MCF 10A (cell line): ENCODE results near the gene MECR. TPM values are rescaled to one million over a fixed set of nuclear protein-coding genes. Genes with fewer than 3 reads are reported as not detected.
A peak's percentile ranks its signal among the peaks of the same experiment; 100 is the strongest.
"Not testable (repeated sequence)": the region's sequence is repeated elsewhere in the genome, so short reads cannot be mapped to it uniquely, and the experiment has no call there.

ENCODE experiments used
- BruUV-seq: library from RNA; stranded (reverse); fragments of 400-500 nt; replicated peaks from 2 replicates; lab custom pipeline; 2021; lab: Mats Ljungman, UMichigan
- CTCF ChIA-PET: fragments of 300-600 bp; sonication (Branson Sonifier 250); formaldehyde crosslinking; extraction: SDS; loops from one replicate; lab custom pipeline; 2021; ENCODE audit warnings: antibody characterized with exemption, inconsistent platforms; lab: Yijun Ruan, JAX
- POLR2A ChIA-PET: fragments of 300-600, 350-650 bp; sonication (Branson Sonifier 250); formaldehyde crosslinking; extraction: SDS; loops from one replicate; lab custom pipeline; 2020; ENCODE audit warnings: antibody characterized with exemption, inconsistent platforms; lab: Yijun Ruan, JAX
- DNase-seq: peaks from one replicate; pipeline ENCODE4 v3.0.0-alpha.2; 2018; ENCODE audit not compliant: unreplicated experiment
- H3K27ac Mint-ChIP-seq: one replicate; pipeline ENCODE4 v1.8.0; 2022; ENCODE audit warnings: mild to moderate bottlenecking, low read depth, mixed read lengths; ENCODE audit not compliant: unreplicated experiment
- H3K27me3 Mint-ChIP-seq: one replicate; pipeline ENCODE4 v1.8.0; 2022; ENCODE audit warnings: mixed read lengths; ENCODE audit not compliant: insufficient read depth, unreplicated experiment
- H3K36me3 Mint-ChIP-seq: one replicate; pipeline ENCODE4 v1.8.0; 2022; ENCODE audit warnings: mild to moderate bottlenecking, moderate library complexity, mixed read lengths; ENCODE audit not compliant: insufficient read depth, unreplicated experiment
- H3K4me1 Mint-ChIP-seq: one replicate; pipeline ENCODE4 v1.8.0; 2022; ENCODE audit warnings: mixed read lengths; ENCODE audit not compliant: insufficient read depth, unreplicated experiment
- H3K4me3 Mint-ChIP-seq: one replicate; pipeline ENCODE4 v1.8.0; 2022; ENCODE audit warnings: mild to moderate bottlenecking, moderate library complexity, mixed read lengths; ENCODE audit not compliant: unreplicated experiment
- H3K9me3 Mint-ChIP-seq: one replicate; pipeline ENCODE4 v1.8.0; 2022; ENCODE audit warnings: mixed read lengths; ENCODE audit not compliant: unreplicated experiment
- CTCF ChIP-seq: fragments of 200-600 bp; IDR thresholded peaks from one replicate; pipeline ENCODE4 v1.8.0; 2022; ENCODE audit warnings: antibody characterized with exemption, mild to moderate bottlenecking; ENCODE audit not compliant: unreplicated experiment
- intact Hi-C: fragments of 100-400 bp; cut with micrococcal nuclease; formaldehyde crosslinking; loops from 2 replicates; pipeline ENCODE4 v1.14.1; 2022
- total RNA-seq: library from RNA; stranded (reverse); gene quantifications from 2 replicates; pipeline ENCODE4 v1.2.3, GENCODE V29; 2022

Gene MECR
- total RNA-seq, 1 experiment from 2014 or later = 59.1 TPM

- no peak for TF ChIP-seq CTCF
- peaks cover 6% of the 10 kb centered on the region for H3K36me3 Mint-ChIP-seq
- H3K4me1 Mint-ChIP-seq = peaks cover 30% of the 10 kb centered on the region
- H3K27me3 Mint-ChIP-seq = peaks cover 14% of the 10 kb centered on the region
- no TSS peak for BruUV-seq
- POLR2A ChIA-PET = interaction anchor here (0.7 to 2.7 kb wide), 5 partner anchors 34 to 1658 kb away, joined by 3 to 14 read pairs (median 5); no protein-coding TSS in a partner anchor
- CTCF ChIA-PET = interaction anchor here (0.6 to 1.4 kb wide), 9 partner anchors 8 to 1478 kb away, joined by 3 to 6 read pairs (median 3); no protein-coding TSS in a partner anchor
- peak; percentile 37 for DNase-seq
- peak overlapping the region; percentile 61 for H3K27ac Mint-ChIP-seq
- H3K4me3 Mint-ChIP-seq = peak overlapping the region; percentile 93
- no peaks in the 10 kb centered on the region for H3K9me3 Mint-ChIP-seq
- intact Hi-C loops = loop anchor here (2.0 to 10.0 kb wide), 6 partner anchors 105 to 874 kb away; no protein-coding TSS in a partner anchor
These were observed 6.5 kb upstream of the MECR start for GRCh38 chr1:29237129-29237821.

- ChIA-PET POLR2A (interaction anchor here (0.5 to 1.2 kb wide), 7 partner anchors 39 to 1659 kb away, joined by 3 to 5 read pairs (median 3); no protein-coding TSS in a partner anchor), CTCF (interaction anchor here (0.6 to 1.4 kb wide), 13 partner anchors 9 to 1479 kb away, joined by 3 to 6 read pairs (median 3); no protein-coding TSS in a partner anchor)
- TSS peak; percentile 61 for BruUV-seq
- DNase-seq = peak; percentile 41
- H3K4me1 Mint-ChIP-seq = peaks cover 30% of the 10 kb centered on the region
- intact Hi-C loops = loop anchor here (1.0 to 10.0 kb wide), 7 partner anchors 106 to 874 kb away; no protein-coding TSS in a partner anchor
- peaks cover 14% of the 10 kb centered on the region for H3K27me3 Mint-ChIP-seq
- no peak for TF ChIP-seq CTCF
- peak overlapping the region; percentile 61 for H3K27ac Mint-ChIP-seq
- H3K9me3 Mint-ChIP-seq = no peaks in the 10 kb centered on the region
- H3K36me3 Mint-ChIP-seq = peaks cover 6% of the 10 kb centered on the region
- peak overlapping the region; percentile 93 for H3K4me3 Mint-ChIP-seq
These were observed 6.0 kb upstream of the MECR start for GRCh38 chr1:29236712-29237128.

- intact Hi-C loops = loop anchor here (1.0 to 10.0 kb wide), 7 partner anchors 106 to 875 kb away; no protein-coding TSS in a partner anchor
- H3K27me3 Mint-ChIP-seq = peaks cover 14% of the 10 kb centered on the region
- peak; percentile 65 for DNase-seq
- peak within 1 kb of the TSS; percentile 93 for H3K4me3 Mint-ChIP-seq
- ChIA-PET POLR2A (interaction anchor here (0.5 to 1.2 kb wide), 7 partner anchors 38 to 1660 kb away, joined by 3 to 5 read pairs (median 3); no protein-coding TSS in a partner anchor), CTCF (interaction anchor here (0.6 to 1.4 kb wide), 15 partner anchors 9 to 1479 kb away, joined by 3 to 6 read pairs (median 3); no protein-coding TSS in a partner anchor)
- H3K27ac Mint-ChIP-seq = peak within 1 kb of the TSS; percentile 61
- H3K4me1 Mint-ChIP-seq = peaks cover 27% of the 10 kb centered on the region
- H3K36me3 Mint-ChIP-seq = peaks cover 6% of the 10 kb centered on the region
- no peaks in the 10 kb centered on the region for H3K9me3 Mint-ChIP-seq
- BruUV-seq = no TSS peak
- TF ChIP-seq CTCF = peak; percentile 84
These were observed 5.4 kb upstream of the MECR start, which contains the start of gene PTPRU for GRCh38 chr1:29235955-29236711. Gene PTPRU (plus strand): TSS chr1:29236522. CDS start chr1:29236645, 123 bp downstream.

- H3K27ac Mint-ChIP-seq, CTCF ChIA-PET, BruUV-seq, H3K36me3 Mint-ChIP-seq, DNase-seq, POLR2A ChIA-PET, H3K4me3 Mint-ChIP-seq, H3K9me3 Mint-ChIP-seq: not testable (repeated sequence)
- intact Hi-C loops = loop anchor here (5.0 to 10.0 kb wide), 4 partner anchors 107 to 850 kb away; no protein-coding TSS in a partner anchor
- Mint-ChIP-seq H3K4me1 (peaks cover 22% of the 10 kb centered on the region), H3K27me3 (peaks cover 14% of the 10 kb centered on the region)
These were observed 4.1 kb upstream of the MECR start for GRCh38 chr1:29234881-29235280.
